ENCODE measurements around the gene PRELID1. TPM values are rescaled to one million over a fixed set of nuclear protein-coding genes. Genes with fewer than 3 reads are reported as not detected.
"Not testable (repeated sequence)": the region's sequence is repeated elsewhere in the genome, so short reads cannot be mapped to it uniquely, and the experiment has no call there.

PRELID1 gene
- polyA plus RNA-seq, 1 donor from 2014 or later = 248 TPM

DNA sequence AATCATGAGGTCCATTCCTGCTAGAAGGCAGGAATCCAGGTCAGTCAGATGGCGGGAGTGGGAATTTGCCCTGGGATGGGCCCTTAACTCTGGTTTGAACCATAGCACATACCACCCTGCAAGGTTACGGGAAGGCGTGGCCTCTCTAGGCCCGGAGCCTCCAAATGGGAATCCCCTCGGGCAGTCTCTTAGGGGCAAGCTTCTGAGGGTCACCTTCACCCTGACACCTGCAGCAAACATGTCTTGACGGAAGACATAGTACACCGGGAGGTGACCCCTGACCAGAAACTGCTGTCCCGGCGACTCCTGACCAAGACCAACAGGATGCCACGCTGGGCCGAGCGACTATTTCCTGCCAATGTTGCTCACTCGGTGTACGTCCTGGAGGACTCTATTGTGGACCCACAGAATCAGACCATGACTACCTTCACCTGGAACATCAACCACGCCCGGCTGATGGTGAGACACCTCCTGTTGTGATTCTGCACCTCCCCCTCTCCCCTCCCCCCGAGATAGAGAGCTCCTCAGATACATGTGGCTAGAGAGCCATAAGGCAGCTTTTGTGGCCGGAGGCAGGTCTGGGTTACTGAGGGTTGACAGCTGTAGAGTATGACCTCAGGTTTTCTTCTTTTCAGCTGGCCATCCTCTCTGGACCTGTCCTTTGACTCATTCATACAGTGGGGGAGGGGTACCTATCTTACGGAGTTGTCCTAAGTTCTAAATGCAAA lies 957 bp downstream of the PRELID1 start:
- Mint-ChIP-seq H3K27ac (peak overlapping the region; percentile 88 to 98 (median 97)), H3K36me3 (peaks cover 2% of the 10 kb centered on the region), H3K27me3 (no peaks in the 10 kb centered on the region), H3K4me3 (peak overlapping the region; percentile 88 to 99 (median 96)), H3K4me1 (peaks cover 38 to 66% (median 65%) of the 10 kb centered on the region in 3 donors), H3K9me3 (no peaks in the 10 kb centered on the region)

DNA sequence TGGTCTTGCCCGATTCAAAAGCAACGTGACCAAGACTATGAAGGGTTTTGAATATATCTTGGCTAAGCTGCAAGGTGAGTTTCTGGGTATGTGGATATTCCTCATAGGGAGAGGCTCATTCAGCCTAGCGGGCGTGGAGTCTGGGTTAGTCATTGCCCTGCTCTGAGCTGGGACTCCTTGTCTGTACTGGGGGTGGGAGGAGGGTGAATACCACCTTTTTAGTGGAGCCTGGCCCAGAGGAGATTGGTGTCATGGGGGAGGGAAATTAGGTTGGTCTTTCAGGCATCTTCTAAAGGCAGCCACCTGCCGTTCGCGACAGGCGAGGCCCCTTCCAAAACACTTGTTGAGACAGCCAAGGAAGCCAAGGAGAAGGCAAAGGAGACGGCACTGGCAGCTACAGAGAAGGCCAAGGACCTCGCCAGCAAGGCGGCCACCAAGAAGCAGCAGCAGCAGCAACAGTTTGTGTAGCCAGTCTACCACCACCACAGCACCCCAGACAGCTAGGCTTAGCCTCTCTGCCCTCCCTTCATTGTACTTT lies 2.6 kb downstream of the PRELID1 start:
- peak overlapping the region in 2 of 3 donors; percentile 53 to 74 for H3K27ac Mint-ChIP-seq

DNA sequence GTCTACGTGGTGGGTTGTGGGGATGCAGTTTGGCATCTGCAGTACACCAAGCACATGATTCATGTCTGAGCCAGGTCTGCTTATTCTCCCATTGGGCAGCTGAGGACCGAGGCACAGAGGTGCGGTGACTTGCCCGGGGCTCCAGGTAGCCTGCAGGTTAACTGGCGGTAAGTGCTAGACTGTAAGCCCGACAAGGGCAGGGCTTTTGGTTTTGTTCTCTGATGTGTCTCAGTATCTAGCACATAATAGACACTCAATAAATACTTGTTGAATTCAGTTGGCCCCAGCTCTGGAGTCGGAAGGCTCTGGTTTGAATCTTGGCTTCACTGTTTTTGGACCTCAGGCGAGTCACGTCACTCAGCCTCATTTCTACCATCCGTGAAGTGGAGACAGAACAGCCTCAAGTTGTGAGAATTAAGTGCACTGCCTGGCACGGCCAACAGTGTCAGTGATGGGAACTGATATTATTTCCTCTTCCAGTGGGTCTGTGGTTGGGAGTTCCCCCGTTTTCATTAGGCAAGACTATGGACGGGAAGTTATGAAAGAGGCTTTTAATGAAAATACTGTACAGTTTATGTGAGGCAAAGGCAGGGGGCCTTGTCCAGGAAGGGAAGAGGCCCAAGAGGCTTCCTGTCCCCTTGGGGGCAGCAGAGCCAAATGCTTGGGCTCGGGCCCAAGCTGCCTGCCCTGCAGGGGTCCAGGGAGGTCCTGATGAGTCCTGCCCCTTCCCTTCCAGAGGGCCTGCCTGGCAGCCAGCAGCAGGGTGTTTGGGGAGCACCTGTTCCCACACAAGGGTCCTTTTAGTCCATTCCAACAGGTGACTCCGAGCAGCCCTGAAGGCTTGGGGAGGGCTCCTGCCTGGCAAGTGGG lies 3.3 kb downstream of the PRELID1 start:
- peak overlapping the region; percentile 2 to 94 (median 74) for H3K27ac Mint-ChIP-seq
- peaks cover 2% of the 10 kb centered on the region for H3K36me3 Mint-ChIP-seq
- peaks cover 35 to 58% (median 55%) of the 10 kb centered on the region in 3 donors for H3K4me1 Mint-ChIP-seq
- H3K9me3 Mint-ChIP-seq = no peaks in the 10 kb centered on the region
- H3K4me3 Mint-ChIP-seq = peak overlapping the region; percentile 63 to 92 (median 86)
- no peaks in the 10 kb centered on the region for H3K27me3 Mint-ChIP-seq

More for the DNA sequence above, 2.6 kb downstream of the PRELID1 start:
- Mint-ChIP-seq H3K4me3 (peak overlapping the region; percentile 44 to 88 (median 58)), H3K4me1 (peaks cover 35 to 64% (median 62%) of the 10 kb centered on the region in 3 donors)
- H3K36me3 Mint-ChIP-seq, H3K27me3 Mint-ChIP-seq, H3K9me3 Mint-ChIP-seq: not testable (repeated sequence)

DNA sequence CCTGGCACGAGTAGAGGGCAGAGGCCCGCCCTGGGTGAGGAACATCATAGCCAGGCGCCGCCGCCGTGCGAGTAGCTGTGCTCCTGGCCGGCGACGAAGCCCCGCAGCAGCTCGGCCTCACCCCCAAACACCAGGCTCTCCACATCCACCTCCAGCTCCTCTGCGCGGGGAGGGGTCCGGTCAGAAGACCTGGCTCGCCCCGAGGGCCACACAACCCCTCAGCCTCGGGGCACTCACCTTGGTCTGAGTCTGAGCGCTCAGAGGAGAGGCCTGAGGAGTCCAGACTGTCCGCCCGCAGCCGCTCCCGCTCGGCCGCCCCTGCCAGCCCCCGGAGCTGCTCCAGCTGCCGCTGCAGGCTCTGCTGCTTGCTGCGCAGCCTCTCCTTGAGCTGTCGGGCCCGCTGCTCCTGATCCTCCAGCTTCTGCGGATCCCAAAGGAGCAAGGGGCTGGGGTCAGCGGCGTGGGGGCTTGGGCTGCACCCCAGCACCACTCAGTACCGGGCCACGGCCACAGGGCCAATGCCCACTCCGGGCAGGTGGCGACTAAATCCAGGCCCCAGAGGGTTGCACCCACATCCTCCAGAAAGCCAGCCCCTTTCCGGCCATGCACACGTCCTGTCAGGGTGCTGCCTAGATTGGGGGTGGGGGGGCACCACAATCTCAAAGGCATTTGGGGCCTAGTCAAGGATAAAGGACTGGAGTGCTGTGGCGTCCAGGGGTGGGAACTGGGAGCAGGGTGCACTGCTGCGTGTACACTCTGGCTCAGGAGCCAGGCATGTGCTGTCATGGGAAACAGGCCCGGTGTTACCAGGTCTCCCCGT lies 4.2 kb downstream of the PRELID1 start:
- Mint-ChIP-seq H3K4me1 (peaks cover 37 to 53% (median 51%) of the 10 kb centered on the region in 3 donors), H3K27ac (peak overlapping the region in 1 of 3 donors; percentile 77), H3K4me3 (peak overlapping the region; percentile 63 to 92 (median 78)), H3K9me3 (no peaks in the 10 kb centered on the region), H3K36me3 (peaks cover 2% of the 10 kb centered on the region), H3K27me3 (no peaks in the 10 kb centered on the region)

DNA sequence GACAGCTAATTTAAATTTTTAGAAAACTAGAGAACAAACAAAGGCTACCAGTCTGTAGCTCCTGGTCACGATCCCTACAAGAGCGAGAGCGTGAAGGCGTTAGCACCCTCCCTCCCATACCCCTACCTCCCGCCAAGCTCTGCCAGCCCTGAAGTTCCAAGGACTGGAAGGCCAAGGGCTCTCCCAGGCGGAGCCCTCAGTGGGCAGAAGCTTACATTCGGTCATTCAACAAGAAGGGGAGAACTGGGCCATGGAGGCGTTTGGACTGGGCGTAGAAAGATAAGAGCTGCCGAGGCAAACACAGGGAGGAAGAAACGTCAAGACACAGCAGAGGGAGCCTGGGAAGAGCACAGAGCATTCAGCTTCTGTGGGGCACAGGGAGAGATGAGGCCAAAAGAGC lies 5.1 kb downstream of the PRELID1 start:
- Mint-ChIP-seq H3K4me3 (peak overlapping the region in 2 of 4 donors; percentile 79 to 82), H3K27ac (peak overlapping the region in 2 of 3 donors; percentile 88 to 94), H3K4me1 (peaks cover 41 to 57% (median 52%) of the 10 kb centered on the region in 3 donors), H3K27me3 (no peaks in the 10 kb centered on the region), H3K9me3 (no peaks in the 10 kb centered on the region), H3K36me3 (peaks cover 2% of the 10 kb centered on the region)

DNA sequence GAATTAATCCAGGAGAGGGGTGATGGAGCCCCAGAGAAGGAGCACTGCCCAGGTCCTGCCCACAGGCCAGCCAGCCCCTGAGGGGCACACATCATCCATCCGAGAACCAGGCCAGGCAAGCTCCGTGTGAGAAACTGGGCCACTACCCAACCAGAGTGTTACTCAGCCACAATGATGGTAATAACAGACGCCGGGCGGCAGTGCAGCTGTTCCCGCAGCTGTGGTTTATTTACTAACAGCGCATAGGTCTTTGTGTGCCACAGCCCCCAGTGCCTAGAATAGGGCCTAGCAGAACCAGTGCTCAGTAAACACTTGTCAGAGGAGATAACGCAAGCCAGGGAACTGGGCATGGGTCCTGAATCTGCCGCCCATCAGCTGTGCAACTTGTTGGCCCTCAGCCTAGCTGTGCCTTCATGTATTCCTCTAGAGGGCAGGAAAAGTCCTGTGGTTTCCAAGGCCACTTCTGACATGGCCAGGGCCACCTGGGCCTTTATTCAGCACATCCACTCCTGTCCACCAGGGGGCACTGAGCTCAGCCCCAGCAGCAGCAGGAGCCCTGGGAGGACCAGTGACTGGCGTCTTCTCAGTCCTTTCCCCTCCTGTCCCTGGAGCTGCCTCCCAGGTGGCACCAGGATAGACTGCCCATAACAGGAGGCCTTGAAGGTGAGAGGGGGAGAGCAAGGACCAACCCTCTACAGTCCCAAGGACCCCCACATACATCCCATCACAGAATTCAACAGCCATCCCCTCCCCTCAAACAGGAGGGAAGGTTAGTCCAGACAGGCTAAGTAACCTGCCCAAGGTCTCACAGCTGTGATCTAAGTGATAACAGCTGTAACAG lies 6.0 kb downstream of the PRELID1 start:
- peaks cover 2% of the 10 kb centered on the region for H3K36me3 Mint-ChIP-seq
- no peaks in the 10 kb centered on the region for H3K9me3 Mint-ChIP-seq
- H3K27me3 Mint-ChIP-seq = no peaks in the 10 kb centered on the region
- H3K27ac Mint-ChIP-seq = peak overlapping the region; percentile 76 to 94 (median 88)
- peak overlapping the region; percentile 60 to 82 (median 76) for H3K4me3 Mint-ChIP-seq
- peaks cover 36 to 52% (median 48%) of the 10 kb centered on the region in 3 donors for H3K4me1 Mint-ChIP-seq

DNA sequence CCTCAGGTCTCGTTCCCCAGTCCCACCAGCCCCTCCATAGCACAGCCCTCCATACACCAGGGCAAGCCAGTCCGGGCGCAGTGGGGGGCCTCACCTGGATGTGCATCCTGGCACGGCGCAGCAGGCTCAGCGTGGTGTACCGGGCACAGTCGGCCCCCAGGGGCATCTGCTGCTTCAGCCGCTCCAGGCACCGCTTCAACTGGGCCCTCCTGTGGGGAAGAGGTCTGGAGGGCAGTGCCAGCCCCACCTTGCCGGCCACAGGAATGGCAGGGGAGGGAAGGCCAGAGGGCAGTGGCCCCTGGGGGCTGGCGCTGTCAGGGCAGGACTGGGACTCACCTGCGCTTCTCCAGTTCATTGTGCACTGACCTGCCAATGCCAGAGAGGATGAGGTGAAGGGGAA lies 6.7 kb downstream of the PRELID1 start:
- H3K27ac Mint-ChIP-seq = peak overlapping the region in 2 of 3 donors; percentile 94
- no peaks in the 10 kb centered on the region for H3K36me3 Mint-ChIP-seq
- no peaks in the 10 kb centered on the region for H3K27me3 Mint-ChIP-seq
- H3K4me3 Mint-ChIP-seq = peak overlapping the region; percentile 82 to 96 (median 94)
- H3K4me1 Mint-ChIP-seq = peaks cover 31 to 45% (median 40%) of the 10 kb centered on the region in 3 donors
- H3K9me3 Mint-ChIP-seq = no peaks in the 10 kb centered on the region

DNA sequence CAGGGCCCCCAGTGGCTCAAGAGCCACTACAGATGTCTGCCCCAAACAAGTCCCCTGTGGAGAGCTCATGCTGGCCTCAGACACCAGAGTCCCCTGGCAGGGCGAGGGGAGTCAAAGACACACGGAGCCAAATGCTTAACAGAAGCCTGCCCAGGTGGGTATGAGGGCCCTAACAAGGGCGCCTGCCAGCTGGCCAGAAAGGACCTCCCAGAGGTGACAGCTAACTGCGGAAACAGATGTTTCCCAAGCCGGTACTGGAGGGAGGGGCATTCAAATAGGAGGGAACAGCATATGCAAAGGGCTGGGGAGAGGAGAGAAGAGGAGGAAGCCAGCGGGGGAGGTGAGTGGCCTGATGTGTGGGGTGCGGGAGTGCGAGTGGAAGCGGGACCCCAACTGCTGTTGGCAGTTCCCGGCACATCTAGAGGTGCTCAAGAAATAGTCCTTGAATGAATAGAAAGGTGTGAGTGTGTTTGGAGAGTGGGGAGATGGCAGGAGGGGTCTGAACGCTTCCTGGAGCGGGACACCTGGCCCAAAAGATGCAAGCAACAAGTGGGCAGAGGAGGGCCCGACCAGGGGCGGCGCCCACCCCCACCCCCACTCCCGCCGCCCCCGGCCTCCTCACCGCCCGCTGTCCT lies 7.3 kb downstream of the PRELID1 start:
- H3K4me1 Mint-ChIP-seq = peaks cover 31 to 41% (median 36%) of the 10 kb centered on the region in 3 donors
- peak overlapping the region; percentile 39 to 94 (median 71) for H3K27ac Mint-ChIP-seq
- H3K27me3 Mint-ChIP-seq = no peaks in the 10 kb centered on the region
- no peaks in the 10 kb centered on the region for H3K9me3 Mint-ChIP-seq
- no peaks in the 10 kb centered on the region for H3K36me3 Mint-ChIP-seq
- H3K4me3 Mint-ChIP-seq = peak overlapping the region; percentile 82 to 96 (median 94)

DNA sequence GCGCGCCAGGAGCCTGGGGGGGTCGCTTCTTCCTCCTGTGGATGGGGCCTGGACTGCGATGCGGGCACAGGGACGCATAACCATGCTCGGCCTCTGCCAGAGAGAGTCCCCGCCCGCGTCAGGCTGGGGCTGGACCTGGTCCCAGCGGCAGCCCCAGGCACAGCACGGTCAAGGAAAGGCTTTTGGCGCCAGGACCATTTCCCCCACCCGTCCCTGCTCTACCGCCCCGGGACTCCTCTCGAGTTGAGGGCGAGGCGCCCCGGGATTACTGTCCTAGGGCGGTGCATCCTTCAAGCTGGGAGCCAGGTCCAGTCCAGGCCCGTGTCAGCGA lies 7.8 kb downstream of the PRELID1 start:
- Mint-ChIP-seq H3K4me1 (peaks cover 35 to 36% (median 35%) of the 10 kb centered on the region in 3 donors), H3K27ac (peak overlapping the region in 1 of 3 donors; percentile 88), H3K9me3 (no peaks in the 10 kb centered on the region), H3K4me3 (peak overlapping the region; percentile 82 to 96 (median 94)), H3K27me3 (no peaks in the 10 kb centered on the region), H3K36me3 (peaks cover 2% of the 10 kb centered on the region)

DNA sequence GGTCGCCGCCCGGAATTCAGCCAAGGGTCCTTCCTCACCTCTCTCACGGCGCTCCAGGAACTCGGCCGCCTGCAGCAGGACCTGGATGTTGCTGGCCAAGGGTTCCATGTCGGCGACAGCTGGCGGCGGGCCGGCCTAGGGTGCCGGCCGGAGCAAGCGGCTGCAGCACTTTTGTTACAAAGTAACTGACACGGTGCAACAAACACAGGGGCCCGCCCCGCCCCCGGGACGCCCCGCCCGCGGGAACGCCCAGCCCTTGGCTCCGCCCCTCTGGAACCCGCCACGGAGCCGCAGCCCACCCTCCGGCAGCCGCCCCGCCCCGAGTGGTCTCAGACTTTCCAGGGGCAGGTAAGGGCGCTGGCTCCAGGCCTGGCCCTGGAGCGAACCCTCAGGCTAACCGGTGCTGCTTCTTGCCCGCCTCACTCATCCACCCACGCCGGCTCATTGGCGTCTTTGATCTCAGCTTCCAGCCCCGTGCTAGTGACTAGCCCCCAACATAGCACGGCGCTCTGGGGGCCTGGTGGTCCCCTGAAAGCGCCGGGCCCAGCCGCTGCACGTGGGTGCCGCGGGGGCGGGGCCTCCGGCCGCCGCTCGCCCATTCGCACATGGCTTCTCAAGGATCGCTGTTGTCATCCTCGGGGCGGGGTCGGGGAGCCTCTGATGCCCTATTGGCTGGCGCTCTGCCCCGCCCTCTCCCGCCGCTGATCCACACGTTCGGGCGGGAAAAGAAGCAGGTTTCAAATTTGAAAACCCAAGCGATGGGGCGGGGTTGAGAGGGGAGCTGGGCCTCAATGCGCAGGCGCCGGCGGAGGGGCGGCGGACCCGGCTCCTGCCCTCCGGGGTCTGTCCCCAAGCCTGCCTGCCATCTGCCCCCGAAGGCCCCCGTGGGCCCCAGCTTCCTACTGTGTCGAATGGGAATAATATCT lies 8.4 kb downstream of the PRELID1 start, which contains the start of gene MXD3:
Gene MXD3 (minus strand): TSS at position 176 of the 926 bp plus-strand sequence. CDS start 68 bp downstream, at position 108.
- peak within 1 kb of the TSS; percentile 82 to 96 (median 94) for H3K4me3 Mint-ChIP-seq
- H3K36me3 Mint-ChIP-seq = peaks cover 2% of the 10 kb centered on the region
- H3K4me1 Mint-ChIP-seq = peaks cover 29 to 31% (median 31%) of the 10 kb centered on the region in 3 donors
- no peaks in the 10 kb centered on the region for H3K9me3 Mint-ChIP-seq
- no peaks in the 10 kb centered on the region for H3K27me3 Mint-ChIP-seq
- H3K27ac Mint-ChIP-seq = peak within 1 kb of the TSS; percentile 88 to 94 (median 88)

DNA sequence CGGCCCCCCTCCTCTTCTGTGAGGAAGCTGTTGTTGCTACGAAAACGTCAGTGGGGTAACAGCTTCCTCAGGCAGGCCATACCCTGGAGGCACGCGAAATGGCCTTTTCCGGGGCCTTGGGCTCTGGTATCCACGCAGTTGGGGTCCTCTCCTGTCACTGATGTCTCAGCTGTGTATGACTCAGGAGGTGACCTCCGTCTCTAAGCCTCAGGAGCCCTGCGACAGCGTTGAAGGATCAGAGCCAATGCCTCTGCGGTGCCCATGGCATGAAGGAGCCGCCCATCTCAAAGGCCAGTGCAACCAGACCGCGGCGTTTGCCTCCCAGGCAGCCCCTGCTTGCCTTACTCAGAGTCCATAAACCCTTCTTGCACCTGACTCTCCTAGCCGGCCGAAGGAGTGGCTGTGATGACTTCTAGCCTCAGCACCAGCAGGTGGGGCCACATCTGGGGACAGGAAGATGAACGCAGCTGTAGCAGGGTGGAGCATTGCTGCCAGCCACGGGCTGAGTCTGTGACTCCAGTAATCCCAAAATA lies 9.1 kb downstream of the PRELID1 start:
- Mint-ChIP-seq H3K4me3 (peak overlapping the region; percentile 62 to 96 (median 84)), H3K9me3 (no peaks in the 10 kb centered on the region), H3K36me3 (peaks cover 2% of the 10 kb centered on the region), H3K4me1 (peaks cover 28 to 30% (median 29%) of the 10 kb centered on the region in 3 donors), H3K27ac (peak overlapping the region in 2 of 3 donors; percentile 84 to 88), H3K27me3 (no peaks in the 10 kb centered on the region)
